ENCODE data around the gene LRRC49. TPM values are rescaled to one million over a fixed set of nuclear protein-coding genes. Genes with fewer than 3 reads are reported as not detected.

The LRRC49 gene
- total RNA-seq: under 1 TPM; 0.46 to 0.62 TPM
- not detected for polyA plus RNA-seq

- Mint-ChIP-seq H3K4me1 (peaks cover 10 to 20% (median 17%) of the 10 kb centered on the region in 3 donors), H3K36me3 (no peaks in the 10 kb centered on the region), H3K9me3 (peaks cover 0 to 2% (median 0%) of the 10 kb centered on the region in 5 donors), H3K4me3 (peak within 1 kb of the TSS; percentile 58 to 91 (median 80)), H3K27me3 (peaks cover 24 to 75% of the 10 kb centered on the region in 2 donors), H3K27ac (peak within 1 kb of the TSS in 6 of 8 donors; percentile 3 to 80 (median 28))
- Histone ChIP-seq H3K4me1 (ENCODE audit: insufficient read depth, low read length) (peaks cover 17% of the 10 kb centered on the region), H3K36me3 (ENCODE audit: insufficient read depth, low read length) (no peaks in the 10 kb centered on the region), H3K27ac (ENCODE audit: low read depth, low read length) (no peak within 1 kb of the TSS), H3K9me3 (ENCODE audit: low read length) (no peaks in the 10 kb centered on the region), H3K27me3 (ENCODE audit: insufficient read depth, low read length, poor library complexity, severe bottlenecking) (peaks cover 16% of the 10 kb centered on the region), H3K4me3 (ENCODE audit: low read length) (peak within 1 kb of the TSS; percentile 40)
- POLR2A ChIA-PET: no interaction called here
- peak in 1 of 5 donors; percentile 46 for DNase-seq
- CTCF ChIA-PET: no interaction called here
These were observed at the start of gene LRRC49, which contains the start of gene THAP10 for GRCh38 chr15:70892002-70892911. Gene LRRC49, plus strand, starts transcription at chr15:70892826. Its CDS starts 69 bp downstream, at chr15:70892895. Gene THAP10, minus strand, starts transcription at chr15:70892433. Its CDS starts 161 bp downstream, at chr15:70892272.

DNA sequence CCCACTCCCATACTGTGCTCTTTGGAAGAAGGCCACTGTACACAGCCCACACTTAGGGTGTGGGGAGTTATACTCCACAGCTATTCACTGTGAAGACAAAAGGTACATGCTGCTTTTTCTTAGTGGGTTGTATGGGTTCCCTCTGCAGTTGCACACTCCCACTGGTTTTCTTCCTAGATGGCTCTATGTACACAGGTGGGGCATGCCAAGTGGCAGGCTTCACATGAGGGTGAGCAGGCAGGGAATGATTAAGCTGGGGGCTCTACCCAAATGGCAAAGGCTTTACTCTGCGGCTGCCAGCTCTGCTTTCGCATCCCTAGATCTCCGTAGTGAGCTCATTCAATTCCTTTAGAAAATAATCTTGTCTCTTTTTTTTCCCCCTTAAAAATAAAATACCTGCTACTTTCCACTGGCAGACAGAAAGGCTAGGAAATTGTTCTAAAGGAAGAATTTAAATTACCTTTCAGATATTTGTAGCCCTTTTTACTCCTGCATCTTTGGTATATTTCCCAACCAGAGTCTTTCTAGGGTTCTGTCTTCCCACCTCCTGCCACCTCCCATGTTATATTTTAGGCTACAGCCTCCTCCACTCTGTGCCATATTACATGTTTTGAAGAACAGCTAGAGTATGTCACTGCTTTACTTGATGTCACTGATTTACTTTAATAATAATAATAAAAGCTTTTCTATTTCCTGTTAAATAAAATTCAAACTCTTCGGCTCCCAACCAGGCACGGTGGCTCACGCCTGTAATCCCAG is 46.8 kb upstream of the LRRC49 start:
- Mint-ChIP-seq H3K4me3 (no peak overlapping the region), H3K36me3 (no peaks in the 10 kb centered on the region), H3K27me3 (peaks cover 26 to 57% of the 10 kb centered on the region in 2 donors), H3K27ac (no peak overlapping the region), H3K9me3 (no peaks in the 10 kb centered on the region), H3K4me1 (no peaks in the 10 kb centered on the region)
- H3K4me1 ChIP-seq (ENCODE audit: insufficient read depth, low read length): no peaks in the 10 kb centered on the region
- ChIA-PET CTCF (no interaction called here), POLR2A (no interaction called here)
- peaks cover 9% of the 10 kb centered on the region for H3K27me3 ChIP-seq (ENCODE audit: insufficient read depth, low read length, poor library complexity, severe bottlenecking)
- DNase-seq: no peak
- H3K4me3 ChIP-seq (ENCODE audit: low read length): no peak overlapping the region
- H3K36me3 ChIP-seq (ENCODE audit: insufficient read depth, low read length): no peaks in the 10 kb centered on the region
- H3K9me3 ChIP-seq (ENCODE audit: low read length): no peaks in the 10 kb centered on the region
- H3K27ac ChIP-seq (ENCODE audit: low read depth, low read length): no peak overlapping the region

- POLR2A ChIA-PET: no interaction called here
- Mint-ChIP-seq H3K4me1 (peaks cover 6 to 12% (median 6%) of the 10 kb centered on the region in 3 donors), H3K27ac (no peak overlapping the region), H3K4me3 (no peak overlapping the region), H3K9me3 (no peaks in the 10 kb centered on the region), H3K36me3 (no peaks in the 10 kb centered on the region), H3K27me3 (peaks cover 48 to 78% of the 10 kb centered on the region in 2 donors)
- no peaks in the 10 kb centered on the region for H3K4me1 ChIP-seq (ENCODE audit: insufficient read depth, low read length)
- no peak for DNase-seq
- H3K27ac ChIP-seq (ENCODE audit: low read depth, low read length): no peak overlapping the region
- peaks cover 13% of the 10 kb centered on the region for H3K27me3 ChIP-seq (ENCODE audit: insufficient read depth, low read length, poor library complexity, severe bottlenecking)
- H3K4me3 ChIP-seq (ENCODE audit: low read length): no peak overlapping the region
- no peaks in the 10 kb centered on the region for H3K36me3 ChIP-seq (ENCODE audit: insufficient read depth, low read length)
- no peaks in the 10 kb centered on the region for H3K9me3 ChIP-seq (ENCODE audit: low read length)
- CTCF ChIA-PET: no interaction called here
These were observed 40.7 kb upstream of the LRRC49 start for GRCh38 chr15:70851889-70852288.

DNA sequence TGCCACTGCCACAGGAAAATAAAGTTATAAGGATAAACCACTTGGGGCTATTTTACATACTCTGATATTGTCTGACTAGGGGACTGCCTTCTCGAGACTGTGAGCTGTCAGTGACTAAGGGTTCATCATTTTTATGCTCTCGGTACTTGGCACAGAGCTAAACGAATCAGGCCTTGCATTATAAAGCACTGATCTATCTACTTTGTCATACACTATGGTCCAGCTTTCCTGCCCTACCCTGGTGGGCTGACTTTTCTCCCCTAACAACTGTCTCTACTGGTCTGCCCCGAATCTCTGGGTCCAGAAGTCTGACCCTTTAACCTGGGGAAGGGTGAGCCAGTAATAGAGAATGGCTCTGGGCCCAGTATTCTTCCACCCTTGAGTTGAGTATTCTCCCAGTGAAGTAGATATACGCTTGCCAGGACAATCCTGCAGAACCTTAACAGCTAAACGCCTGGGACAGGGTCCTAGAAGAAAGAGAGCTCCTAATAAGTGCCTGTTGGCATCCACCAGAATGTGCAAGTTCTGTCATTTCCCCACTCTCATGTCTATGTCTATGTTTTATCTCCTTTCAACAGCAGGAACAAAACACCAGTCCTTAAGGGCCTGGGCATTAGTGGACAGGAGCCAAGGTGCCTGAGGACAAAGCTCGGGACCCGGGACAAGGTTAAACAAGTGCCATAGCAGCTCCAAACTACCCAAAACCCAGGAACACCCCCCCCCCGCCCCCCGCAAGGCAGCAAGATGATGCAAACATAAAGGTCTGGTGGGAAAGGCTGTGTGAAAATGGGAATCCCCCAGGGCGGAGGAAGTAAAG is 39.9 kb upstream of the LRRC49 start:
- H3K27ac ChIP-seq (ENCODE audit: low read depth, low read length): no peak overlapping the region
- ChIA-PET CTCF (no interaction called here), POLR2A (no interaction called here)
- Mint-ChIP-seq H3K9me3 (no peaks in the 10 kb centered on the region), H3K27me3 (peaks cover 46 to 72% of the 10 kb centered on the region in 2 donors), H3K36me3 (no peaks in the 10 kb centered on the region), H3K4me1 (peaks cover 6 to 12% (median 6%) of the 10 kb centered on the region in 3 donors), H3K4me3 (peak overlapping the region; percentile 37 to 66 (median 55)), H3K27ac (peak overlapping the region in 1 of 8 donors; percentile 84)
- peaks cover 10% of the 10 kb centered on the region for H3K27me3 ChIP-seq (ENCODE audit: insufficient read depth, low read length, poor library complexity, severe bottlenecking)
- no peaks in the 10 kb centered on the region for H3K36me3 ChIP-seq (ENCODE audit: insufficient read depth, low read length)
- H3K9me3 ChIP-seq (ENCODE audit: low read length): no peaks in the 10 kb centered on the region
- no peak overlapping the region for H3K4me3 ChIP-seq (ENCODE audit: low read length)
- H3K4me1 ChIP-seq (ENCODE audit: insufficient read depth, low read length): no peaks in the 10 kb centered on the region
- no peak for DNase-seq

DNA sequence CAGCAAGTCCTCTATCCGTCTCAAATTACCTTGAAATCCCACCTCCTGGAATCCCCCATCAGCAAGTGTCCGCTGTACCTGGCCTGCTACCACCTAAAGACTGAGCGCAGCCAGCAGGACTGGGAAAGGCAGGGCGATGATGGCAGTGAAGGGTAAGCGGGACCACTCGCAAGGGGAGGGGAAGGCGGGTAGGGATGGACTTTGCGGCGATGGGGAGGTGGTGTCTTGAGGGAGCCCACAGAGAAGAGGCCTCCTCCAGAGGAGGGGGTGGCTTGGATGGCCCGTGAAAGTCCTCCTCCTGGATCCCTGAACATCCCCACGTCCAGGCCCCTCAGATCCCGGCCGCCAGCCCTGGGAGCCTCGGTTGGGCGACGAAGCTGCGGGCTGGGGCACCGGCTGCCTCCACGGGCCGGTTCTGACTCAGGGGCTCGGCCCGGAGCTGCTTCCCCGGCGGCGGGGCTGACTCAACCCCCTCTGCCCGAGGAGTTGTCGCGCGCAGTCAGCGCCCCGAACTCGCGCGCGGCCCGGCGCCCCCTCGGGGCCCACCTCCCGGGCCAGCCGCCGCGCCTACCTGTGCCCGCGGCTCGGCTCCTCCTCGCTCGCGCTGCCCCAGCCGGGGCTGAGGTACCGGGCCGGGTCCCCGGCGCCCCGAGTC is 39.2 kb upstream of the LRRC49 start:
- peaks cover 6 to 12% (median 6%) of the 10 kb centered on the region in 3 donors for H3K4me1 Mint-ChIP-seq
- H3K36me3 ChIP-seq (ENCODE audit: insufficient read depth, low read length): no peaks in the 10 kb centered on the region
- peaks cover 10% of the 10 kb centered on the region for H3K27me3 ChIP-seq (ENCODE audit: insufficient read depth, low read length, poor library complexity, severe bottlenecking)
- peak overlapping the region; percentile 37 to 66 (median 55) for H3K4me3 Mint-ChIP-seq
- H3K27me3 Mint-ChIP-seq: peaks cover 40 to 65% of the 10 kb centered on the region in 2 donors
- H3K9me3 ChIP-seq (ENCODE audit: low read length): no peaks in the 10 kb centered on the region
- ChIA-PET CTCF (no interaction called here), POLR2A (no interaction called here)
- no peak overlapping the region for H3K27ac Mint-ChIP-seq
- H3K36me3 Mint-ChIP-seq: no peaks in the 10 kb centered on the region
- no peak overlapping the region for H3K27ac ChIP-seq (ENCODE audit: low read depth, low read length)
- H3K9me3 Mint-ChIP-seq: no peaks in the 10 kb centered on the region
- H3K4me1 ChIP-seq (ENCODE audit: insufficient read depth, low read length): no peaks in the 10 kb centered on the region
- DNase-seq: no peak
- H3K4me3 ChIP-seq (ENCODE audit: low read length): no peak overlapping the region

- Histone ChIP-seq H3K4me3 (ENCODE audit: low read length) (no peak within 1 kb of the TSS), H3K9me3 (ENCODE audit: low read length) (no peaks in the 10 kb centered on the region), H3K27ac (ENCODE audit: low read depth, low read length) (no peak within 1 kb of the TSS), H3K27me3 (ENCODE audit: insufficient read depth, low read length, poor library complexity, severe bottlenecking) (peaks cover 10% of the 10 kb centered on the region), H3K36me3 (ENCODE audit: insufficient read depth, low read length) (no peaks in the 10 kb centered on the region), H3K4me1 (ENCODE audit: insufficient read depth, low read length) (no peaks in the 10 kb centered on the region)
- peaks cover 38 to 67% of the 10 kb centered on the region in 2 donors for H3K27me3 Mint-ChIP-seq
- ChIA-PET CTCF (no interaction called here), POLR2A (no interaction called here)
- H3K4me1 Mint-ChIP-seq: peaks cover 6 to 12% (median 6%) of the 10 kb centered on the region in 3 donors
- no peaks in the 10 kb centered on the region for H3K36me3 Mint-ChIP-seq
- DNase-seq: peak in 1 of 5 donors; percentile 7
- peak within 1 kb of the TSS in 2 of 8 donors; percentile 44 to 84 for H3K27ac Mint-ChIP-seq
- H3K4me3 Mint-ChIP-seq: peak within 1 kb of the TSS; percentile 47 to 75 (median 74)
- H3K9me3 Mint-ChIP-seq: no peaks in the 10 kb centered on the region
These were observed 38.5 kb upstream of the LRRC49 start, which contains the start of gene LARP6 for GRCh38 chr15:70853973-70854665. Gene LARP6, minus strand, starts transcription at chr15:70854157. Its CDS starts 69 bp downstream, at chr15:70854088.

DNA sequence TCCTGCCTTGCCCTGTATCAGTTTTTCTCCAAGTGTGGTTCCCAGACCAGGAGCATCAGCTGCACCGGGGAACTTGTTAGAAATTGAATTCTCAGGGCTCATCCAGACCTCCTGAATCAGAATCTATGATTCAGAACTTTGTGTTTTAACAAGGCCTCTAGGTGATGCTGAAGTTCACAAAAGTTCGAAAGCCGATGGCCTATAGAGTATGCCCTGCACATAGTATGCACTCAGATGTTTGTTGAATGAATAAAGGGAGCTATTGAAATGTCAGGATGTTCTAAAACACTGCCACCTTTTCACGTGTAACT is 38.0 kb upstream of the LRRC49 start:
- Mint-ChIP-seq H3K36me3 (no peaks in the 10 kb centered on the region), H3K9me3 (no peaks in the 10 kb centered on the region), H3K27ac (peak overlapping the region in 1 of 8 donors; percentile 44), H3K27me3 (peaks cover 35 to 66% of the 10 kb centered on the region in 2 donors), H3K4me1 (peaks cover 6 to 12% (median 6%) of the 10 kb centered on the region in 3 donors), H3K4me3 (peak overlapping the region; percentile 47 to 75 (median 74))
- Histone ChIP-seq H3K4me1 (ENCODE audit: insufficient read depth, low read length) (no peaks in the 10 kb centered on the region), H3K27ac (ENCODE audit: low read depth, low read length) (no peak overlapping the region), H3K4me3 (ENCODE audit: low read length) (no peak overlapping the region), H3K9me3 (ENCODE audit: low read length) (no peaks in the 10 kb centered on the region), H3K27me3 (ENCODE audit: insufficient read depth, low read length, poor library complexity, severe bottlenecking) (peaks cover 7% of the 10 kb centered on the region), H3K36me3 (ENCODE audit: insufficient read depth, low read length) (no peaks in the 10 kb centered on the region)
- ChIA-PET CTCF (interaction anchor here (0.7 kb wide), 1 partner anchor 20 kb away, joined by 3 read pairs; no protein-coding TSS in a partner anchor), POLR2A (no interaction called here)
- no peak for DNase-seq

All from CD8-positive, alpha-beta memory T cell (primary cell).